ENCODE results near the gene CCDC85C.

Gene CCDC85C

DNA sequence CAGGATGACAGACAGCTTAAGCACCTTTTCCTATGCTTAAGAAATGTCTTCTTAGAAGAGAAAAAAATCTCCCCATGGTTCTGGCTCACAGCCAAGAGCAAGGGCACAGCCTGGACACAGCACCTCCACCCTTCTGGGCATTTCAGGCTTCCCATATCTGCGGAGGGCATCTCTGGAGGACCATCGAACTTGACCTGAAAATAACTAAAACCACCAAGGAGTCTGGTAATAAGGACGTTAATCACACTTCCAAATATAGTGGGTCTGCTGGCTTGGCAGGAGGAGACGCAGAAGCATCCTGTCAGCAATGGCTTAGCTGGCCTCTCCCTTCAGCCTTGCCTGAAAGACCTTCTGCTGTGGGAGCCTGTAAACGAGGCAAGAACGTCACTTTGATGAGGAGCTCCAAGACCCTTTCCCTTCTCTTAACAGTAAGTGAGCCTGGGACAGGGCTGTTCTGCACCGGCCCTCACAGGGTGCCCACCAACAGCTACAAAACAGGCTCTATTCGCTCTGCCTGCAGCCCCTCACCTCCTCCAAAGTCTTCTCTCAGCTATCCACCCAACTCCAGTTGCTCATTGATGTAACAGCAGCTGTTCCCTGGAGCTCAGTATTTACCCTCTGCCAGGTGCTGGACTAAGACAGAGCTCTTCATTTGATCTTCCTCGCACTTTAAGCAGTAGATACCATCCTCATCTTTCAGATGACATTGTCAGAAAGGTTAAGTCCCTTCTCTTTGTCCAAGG, 136.5 kb downstream of the CCDC85C start:
- no peak for DNase-seq

DNA sequence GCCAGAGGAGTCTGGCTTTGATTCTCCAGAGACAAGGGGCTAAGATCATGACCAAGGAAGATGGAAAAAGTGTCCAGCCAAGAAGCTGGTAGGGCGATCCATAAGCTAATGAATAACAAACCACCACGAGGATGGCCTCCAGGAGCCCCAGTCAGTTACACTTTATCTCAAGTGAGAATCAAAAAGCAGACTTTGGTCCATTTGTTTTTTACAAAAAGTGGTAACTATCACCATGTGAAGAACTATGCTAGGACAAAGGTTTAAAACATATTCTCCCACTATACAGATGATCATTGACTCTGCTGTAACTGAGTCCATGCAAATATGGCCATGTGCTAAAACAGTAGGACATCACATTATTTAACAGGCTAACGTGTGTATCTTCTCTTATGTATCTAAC, 137.2 kb downstream of the CCDC85C start:
- DNase-seq, result no peak

GRCh38 chr14:99465288-99465687, 138.7 kb downstream of the CCDC85C start:
- no peak for DNase-seq

- DNase-seq, result no peak
Measured at GRCh38 chr14:99463974-99464373, 140.0 kb downstream of the CCDC85C start.

DNA sequence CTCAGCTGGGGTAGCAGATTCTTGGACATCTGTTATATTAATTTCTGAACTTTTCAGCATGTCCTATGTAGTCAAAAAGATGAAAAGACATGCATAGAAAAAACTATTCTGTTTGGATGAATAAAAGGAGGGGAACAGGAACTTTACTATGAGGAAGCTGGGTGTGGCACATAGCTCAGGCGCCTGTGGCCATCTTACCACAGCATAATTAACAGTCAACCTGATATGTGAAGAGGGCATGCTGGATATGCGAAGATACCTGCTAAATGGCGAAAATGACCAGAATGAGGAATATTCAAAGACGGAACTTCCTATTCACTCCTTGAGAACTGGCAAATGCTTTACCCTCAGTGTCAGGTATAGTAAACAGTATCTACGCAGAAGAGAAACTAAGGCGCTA, 141.8 kb downstream of the CCDC85C start:
- DNase-seq, result no peak

DNA sequence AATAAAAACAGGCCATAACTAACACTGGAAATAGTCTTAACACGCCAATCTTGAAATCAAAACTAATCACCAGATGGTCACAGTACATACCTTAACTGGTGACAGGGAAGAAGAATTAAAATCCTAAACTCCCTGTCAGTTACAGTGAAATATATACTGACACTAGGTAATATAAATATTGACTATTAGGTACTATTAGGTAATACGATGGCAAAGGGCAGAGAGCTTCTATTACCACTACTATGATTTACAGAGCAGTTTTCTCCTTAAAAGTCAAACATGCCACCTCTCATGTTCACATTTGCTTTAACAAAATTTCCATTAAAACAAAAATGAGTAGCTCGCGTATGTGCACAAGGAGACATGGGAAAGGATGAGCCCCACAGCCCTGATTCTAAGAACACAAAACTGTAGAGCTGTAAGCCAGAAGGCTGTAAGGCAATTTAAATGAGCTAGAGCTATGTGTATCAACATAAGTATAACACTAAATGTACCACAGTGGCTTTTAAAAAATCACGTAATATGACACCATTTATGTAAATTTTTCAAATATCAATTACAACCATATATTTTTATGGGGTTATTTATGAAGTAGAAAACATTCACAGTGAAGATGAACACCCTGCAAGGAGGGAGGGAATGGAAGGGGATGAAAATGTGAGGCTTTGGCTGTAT, 142.5 kb downstream of the CCDC85C start:
- no peak for DNase-seq

DNA sequence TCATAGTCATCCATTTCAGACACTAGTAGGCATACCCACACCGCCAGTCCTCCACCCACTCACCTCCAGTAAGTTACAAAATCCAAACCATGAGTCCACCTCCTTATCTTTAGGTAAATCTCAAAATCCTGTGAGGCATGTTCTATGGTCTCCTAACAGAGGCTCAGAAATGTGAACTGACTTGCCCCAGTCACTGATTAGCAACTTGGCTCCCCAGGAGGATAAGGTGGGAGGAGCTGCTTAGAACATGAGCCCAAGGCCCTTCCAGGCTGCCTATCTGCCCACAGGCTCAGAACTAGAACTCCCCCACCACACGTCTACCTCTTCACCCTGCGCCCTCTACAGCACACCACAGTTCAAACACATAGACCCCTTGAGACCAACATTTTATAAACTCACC, 143.2 kb downstream of the CCDC85C start:
- DNase-seq, result no peak

DNA sequence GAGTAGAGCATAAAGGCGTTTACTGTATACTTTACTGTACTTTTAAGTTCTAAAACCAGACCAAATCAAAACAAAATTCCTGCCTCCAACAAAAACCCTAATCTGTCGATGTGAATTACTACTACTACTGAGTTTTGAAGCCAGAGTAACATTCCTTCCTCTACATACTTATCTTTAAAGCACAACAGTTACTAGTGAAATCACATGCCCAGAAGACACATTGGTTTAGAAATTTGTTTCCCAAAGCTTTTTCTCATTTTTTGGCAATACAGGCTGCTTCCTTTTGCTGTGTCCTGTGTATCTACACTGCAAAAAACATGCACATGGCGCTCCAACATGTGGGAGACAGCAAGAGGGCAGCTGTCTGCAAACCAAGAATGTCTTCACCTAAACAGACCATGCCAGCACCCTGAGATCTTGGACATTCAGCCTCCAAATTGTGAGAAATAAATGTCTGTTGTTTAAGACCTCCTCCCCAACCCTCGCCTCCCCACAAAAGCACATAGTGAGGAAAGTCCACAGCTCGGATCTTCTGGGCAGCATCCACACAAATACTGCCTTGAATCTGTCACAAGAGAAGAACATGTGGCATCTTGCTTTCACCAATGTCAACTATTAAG, 144.4 kb downstream of the CCDC85C start:
- no peak for DNase-seq

DNA sequence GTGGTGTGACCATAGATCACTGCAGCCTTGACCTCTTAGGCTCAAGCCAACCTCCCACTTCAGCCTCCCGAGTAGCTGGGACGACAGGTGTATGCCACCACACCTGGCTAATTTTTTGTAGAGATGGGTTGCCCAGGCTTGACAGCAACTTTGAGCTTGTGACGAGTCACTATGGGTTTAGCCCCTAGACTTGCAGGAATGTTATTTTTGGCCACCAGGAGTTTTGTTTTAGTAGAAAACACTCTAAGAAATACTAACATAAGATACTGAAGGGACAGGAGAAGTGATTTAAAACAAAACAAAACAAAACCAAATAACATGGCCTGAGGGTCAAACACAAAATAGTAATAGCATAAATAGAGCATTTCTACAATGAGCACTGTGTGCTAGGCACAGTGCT, 149.8 kb downstream of the CCDC85C start:
- no peak for DNase-seq

- no peak for DNase-seq
Measured at GRCh38 chr14:99452968-99453367, 151.0 kb downstream of the CCDC85C start.

GRCh38 chr14:99451234-99451633, 152.8 kb downstream of the CCDC85C start:
- no peak for DNase-seq

DNA sequence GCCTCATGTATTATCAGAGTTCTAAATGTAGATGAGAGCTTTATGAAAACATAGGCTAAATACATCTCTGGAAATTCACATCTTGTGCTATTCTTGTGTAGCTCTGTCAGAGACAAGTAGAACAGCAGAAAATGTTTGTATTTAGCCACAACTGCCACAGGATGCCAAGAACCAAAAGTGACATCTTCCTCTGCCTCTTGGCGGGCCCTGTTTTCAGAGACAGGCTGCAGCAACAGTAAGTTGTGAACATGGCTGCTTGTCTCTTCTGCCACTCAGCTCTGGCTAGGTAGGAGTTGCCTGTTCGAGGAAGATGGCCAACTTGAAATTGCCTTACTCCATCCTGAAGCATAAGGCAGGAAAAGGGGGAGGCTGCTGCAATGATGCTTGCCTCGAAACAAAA, 153.7 kb downstream of the CCDC85C start:
- no peak for DNase-seq

Measured in activated CD4-positive, alpha-beta T cell treated with anti-CD3 and anti-CD28 coated beads for 4 hours (primary cell).